WI38 (cell line): Measurements from ENCODE around the gene MTX2.

ENCODE experiments used
- H3K4me3 ChIP-seq: 2 replicates; pipeline ENCODE4 v1.5.1; 2011; ENCODE audit warnings: low read depth, mild to moderate bottlenecking, control low read depth, low read length
- CTCF ChIP-seq: IDR thresholded peaks from 2 replicates; pipeline ENCODE4 v1.5.1; 2012; ENCODE audit warnings: low read depth, mild to moderate bottlenecking, control low read depth, low read length

MTX2 gene

DNA sequence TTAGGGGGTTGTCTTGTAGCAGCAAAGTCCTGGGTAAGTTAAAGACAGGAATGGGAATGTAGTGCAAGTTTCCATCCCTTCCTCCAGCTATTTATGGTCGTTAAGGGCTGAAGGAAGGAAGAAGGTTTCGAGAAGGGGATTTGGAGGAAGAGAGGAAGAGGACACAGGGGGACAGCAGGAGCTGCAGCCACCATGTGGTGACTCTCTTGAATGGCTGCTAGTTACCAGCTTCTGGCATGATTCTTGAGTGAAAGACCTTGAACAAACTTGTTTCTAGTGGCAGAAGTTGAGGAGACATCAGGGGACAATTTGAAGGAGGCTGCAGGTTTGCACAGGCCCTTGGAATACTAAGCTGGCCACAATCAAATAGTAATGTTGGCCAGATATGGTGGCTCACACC lies 116.6 kb downstream of the MTX2 start:
- TF ChIP-seq CTCF = no peak
- no peak overlapping the region for H3K4me3 ChIP-seq
